ENCODE measurements around the gene GPC2.
"Not testable (repeated sequence)": the region's sequence is repeated elsewhere in the genome, so short reads cannot be mapped to it uniquely, and the experiment has no call there.

Gene GPC2

DNA sequence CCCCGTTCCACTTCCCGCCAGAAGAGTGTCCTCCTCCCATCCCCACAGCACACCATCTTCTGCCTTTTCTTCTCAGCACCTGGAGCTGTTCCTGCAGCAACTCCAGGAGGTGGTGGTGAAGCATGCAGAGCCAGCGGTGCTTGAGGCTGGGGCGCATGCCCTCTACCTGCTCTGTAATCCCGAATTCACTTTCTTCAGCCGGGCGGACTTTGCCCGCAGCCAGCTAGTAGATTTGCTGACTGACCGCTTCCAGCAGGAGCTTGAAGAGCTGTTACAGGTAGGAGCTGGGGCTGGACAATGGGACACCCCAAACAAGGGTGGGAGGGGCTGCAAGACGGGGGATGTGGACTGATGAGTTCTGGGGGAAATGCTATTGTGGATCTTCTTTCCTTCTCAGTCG is 23.5 kb upstream of the GPC2 start:
- no peak for DNase-seq

DNA sequence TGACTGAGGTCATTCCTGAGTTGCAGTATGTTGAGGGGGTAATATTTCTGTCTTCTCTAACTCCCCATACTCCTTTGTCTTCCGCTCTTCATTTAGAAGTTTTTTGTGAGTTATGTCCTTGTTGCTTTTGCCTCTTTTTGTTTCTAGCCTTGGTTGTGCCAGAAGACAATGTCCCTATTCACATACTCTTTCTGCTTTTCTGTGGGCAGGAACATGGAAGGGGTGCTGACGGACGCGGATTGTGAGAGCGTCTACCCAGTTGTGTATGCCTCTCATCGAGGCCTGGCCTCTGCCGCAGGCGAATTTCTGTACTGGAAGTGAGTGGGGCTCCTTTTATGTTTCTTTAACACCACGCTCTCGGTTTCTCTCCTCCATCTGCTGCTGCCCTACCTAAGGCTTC is 21.1 kb upstream of the GPC2 start:
- DNase-seq: no peak

DNA sequence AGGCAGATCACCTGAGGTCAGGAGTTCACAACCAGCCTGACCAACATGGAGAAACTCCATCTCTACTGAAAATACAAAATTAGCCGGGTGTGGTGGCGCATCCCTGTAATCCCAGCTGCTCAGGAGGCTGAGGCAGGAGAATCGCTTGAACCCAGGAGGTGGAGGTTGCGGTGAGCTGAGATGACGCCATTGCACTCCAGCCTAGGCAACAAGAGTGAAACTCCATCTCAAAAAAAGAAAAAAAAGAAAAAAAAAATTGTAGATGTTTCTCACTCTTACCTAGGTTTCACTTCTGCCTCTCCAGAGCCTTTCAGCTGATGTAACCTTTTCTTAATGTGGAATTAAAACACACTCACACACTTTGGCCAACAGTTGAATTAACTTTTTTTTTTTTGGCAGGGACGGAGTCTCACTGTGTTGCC is 18.7 kb upstream of the GPC2 start:
- not testable (repeated sequence) for DNase-seq

DNA sequence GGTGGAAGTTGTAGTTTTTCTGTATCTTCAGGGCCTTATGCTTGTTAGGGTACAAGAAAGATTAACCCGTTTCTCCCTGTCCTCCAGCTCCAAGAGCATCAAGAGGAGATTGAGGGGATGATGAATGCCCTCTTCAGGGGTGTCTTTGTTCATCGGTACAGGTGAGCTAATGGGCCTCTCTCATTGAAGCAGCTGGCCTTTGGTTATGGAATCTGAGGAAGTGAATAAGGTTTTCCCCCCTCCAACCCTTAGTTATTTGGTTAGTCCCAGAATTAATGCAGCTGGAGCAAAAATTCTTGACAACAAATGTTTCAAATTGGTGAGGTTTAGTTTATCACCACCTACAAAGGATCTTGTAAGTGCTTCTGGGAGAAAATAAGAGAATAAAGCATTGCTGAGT is 18.0 kb upstream of the GPC2 start:
- DNase-seq: no peak

DNA sequence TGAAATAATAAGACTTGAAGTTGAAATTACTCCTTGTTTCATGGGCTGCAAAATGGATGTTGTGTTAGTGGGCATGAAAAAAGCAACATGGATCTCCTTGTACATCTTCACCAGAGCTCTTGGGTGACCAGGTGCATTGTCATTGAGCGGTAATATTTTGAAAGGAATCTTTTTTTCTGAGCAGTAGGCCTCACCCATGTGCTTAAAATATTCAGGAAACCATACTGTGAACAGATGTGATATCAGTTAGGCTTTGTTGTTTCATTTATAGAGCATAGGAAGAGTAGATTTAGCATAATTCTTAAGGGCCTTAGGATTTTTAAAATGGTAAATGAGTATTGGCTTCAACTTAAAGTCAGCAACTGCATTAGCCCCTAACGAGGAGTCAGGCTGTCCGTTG is 15.8 kb upstream of the GPC2 start:
- DNase-seq: no peak

DNA sequence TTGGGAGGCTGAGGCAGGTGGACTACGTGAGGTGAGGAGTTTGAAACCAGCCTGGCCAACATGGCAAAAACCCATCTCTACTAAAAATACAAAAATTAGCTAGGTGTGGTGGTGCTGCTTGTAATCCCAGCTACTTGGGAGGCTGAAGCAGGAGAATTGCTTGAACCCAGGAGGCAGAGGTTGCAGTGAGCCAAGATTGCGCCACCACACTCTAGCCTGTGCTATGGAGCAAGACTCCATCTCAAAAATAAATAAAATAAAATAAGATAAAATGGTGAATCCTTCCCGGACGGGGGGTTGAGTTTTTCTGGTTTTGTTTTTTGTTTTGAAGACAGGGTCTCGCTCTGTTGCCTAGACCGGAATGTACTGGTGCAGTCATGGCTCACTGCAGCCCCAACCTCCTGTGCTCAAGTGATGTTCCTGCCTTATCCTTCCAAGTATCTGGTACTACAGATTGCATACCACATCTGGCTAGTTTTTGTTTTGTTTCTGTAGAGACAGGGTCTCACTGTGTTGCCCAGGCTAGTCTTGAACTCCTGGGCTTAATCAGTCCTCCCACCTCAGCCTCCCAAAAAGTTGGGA is 15.2 kb upstream of the GPC2 start:
- DNase-seq: not testable (repeated sequence)

DNA sequence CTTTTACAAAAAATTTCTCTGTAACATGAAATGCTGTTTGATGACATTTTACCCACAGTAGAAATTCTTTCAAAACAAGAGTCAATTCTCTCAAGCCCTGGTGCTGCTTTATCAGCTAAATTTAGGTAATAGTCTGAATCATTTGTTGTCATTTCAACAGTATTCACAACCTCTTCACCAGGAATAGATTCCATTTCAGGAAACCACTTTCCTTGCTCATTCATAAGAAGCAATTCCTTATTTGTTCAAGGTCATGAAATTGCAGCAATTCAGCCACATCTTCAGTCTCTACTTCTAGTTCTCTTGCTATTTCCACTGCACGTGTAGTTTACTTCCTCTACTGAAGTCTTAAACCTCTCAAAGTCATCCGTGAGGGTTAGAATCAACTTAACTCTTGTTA is 14.6 kb upstream of the GPC2 start:
- no peak for DNase-seq

DNA sequence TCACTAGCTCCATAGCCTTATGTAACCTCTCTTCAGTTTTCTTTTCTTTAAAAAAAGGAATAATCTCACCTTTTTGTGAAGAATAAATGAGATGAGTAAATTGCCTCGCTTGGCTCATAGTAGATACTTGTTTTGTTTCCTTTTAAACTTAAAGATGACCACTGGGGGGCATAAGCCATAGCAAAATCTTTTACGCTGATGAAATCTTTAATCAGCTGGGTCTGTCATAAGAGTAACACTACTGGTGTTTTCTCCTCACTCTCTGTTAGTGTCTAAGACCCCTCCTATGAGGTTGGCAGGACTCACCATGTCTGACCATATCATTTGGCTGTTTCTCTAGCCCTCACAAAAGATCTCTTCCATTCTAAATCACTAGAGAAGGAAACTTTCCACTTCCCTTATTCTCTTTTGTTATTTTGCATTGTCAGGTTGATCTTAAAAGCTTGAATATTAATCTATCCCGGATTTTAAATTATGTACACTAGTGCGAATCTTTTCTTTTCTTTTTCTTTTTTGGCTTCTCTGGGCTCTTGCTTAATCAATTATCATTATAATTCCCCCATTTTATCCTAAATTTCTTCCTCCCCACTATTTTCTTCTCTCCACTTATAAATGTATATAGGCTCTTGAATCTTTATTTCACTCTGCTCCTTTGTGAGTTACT is 13.0 kb upstream of the GPC2 start:
- DNase-seq: no peak

DNA sequence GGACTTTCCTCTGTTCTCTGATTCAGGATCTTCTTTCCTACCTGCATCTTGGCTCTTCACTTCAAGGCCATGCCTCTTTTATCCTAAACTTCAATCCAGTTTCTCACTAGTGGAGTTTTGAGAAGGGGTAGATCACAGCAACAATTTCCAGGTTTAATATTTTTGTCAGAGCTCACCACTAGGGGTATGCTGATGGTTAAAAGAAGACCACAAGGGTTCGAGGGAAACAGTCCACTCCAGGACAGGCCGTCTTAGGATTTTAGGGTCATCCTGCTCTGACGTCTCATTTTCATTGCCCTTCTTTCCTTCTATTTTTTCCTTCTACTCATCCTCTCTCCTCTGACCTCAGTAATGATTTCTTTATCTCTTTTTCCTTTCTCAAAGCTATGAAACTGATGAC is 11.9 kb upstream of the GPC2 start:
- no peak for DNase-seq

DNA sequence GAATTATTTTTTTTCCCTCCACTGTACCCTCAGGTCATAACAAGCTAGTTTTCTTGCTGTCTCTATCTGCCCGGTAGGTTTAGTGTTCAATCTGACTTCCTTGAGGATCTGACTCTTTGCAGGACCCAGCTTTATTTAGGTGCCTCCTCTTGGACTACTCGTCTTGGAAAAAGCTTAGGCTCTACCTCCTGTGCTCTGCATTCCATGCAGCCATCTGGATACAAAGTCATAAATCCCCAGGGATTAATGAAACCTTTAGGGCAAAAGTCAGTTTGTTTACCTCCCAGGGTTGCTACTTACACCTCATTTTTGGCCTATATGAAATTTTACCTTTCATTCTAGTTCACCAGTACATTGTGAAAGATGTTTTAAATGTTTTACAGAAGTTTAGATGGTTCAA is 8.5 kb upstream of the GPC2 start:
- no peak for DNase-seq

DNA sequence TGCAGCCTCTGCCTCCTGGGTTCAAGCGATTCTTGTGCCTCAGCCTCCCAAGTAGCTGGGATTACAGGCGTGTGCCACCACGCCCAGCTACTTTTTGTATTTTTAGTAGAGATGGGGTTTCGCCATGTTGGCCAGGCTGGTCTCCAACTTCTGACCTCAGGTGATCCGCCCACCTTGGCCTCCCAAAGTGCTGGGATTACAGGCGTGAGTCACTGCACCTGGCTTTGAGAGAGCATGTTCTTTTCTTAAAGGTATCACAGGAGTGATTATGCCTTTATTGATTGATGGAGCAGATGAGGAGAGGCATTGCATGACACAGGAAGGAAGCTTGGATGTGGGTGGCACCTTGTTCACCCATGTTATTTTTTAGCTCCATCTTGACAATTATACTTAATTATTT is 5.9 kb upstream of the GPC2 start:
- not testable (repeated sequence) for DNase-seq

DNA sequence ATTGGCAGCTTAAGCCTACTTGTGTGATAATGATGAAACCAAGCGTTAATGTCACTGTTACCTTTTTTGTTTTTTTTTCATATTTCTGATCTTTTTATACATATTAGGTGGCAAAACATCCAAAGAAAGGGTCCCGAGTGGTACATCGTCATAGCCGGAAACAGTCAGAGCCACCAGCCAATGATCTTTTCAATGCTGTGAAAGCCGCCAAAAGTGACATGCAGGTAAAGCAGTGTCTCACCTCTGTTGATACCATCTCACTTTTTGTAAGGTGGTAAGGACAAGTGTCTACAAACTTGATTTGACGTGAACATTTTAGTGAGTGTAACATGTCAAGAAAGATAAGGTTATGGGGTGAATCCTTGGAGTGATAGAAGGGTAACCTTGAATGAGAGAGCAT is 5.4 kb upstream of the GPC2 start:
- DNase-seq: not testable (repeated sequence)

DNA sequence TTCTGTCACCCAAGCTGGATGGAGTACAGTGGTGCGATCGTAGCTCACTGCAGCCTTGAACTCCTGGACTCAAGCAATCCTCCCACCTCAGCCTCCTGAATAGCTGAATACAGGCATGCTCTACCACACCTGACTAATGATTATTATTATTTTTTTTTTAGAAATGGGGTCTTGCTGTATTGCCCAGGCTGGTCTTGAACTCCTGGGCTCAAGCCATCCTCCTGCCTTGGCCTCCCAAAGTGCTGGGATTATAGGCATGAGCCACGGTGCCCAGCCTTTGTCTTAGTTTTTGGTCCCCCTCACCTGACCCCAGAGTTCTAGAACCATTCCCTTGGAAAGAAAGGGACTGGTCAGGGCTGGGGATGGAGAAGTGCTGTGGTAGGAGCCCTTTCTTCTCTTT is 2.9 kb upstream of the GPC2 start:
- not testable (repeated sequence) for DNase-seq

DNA sequence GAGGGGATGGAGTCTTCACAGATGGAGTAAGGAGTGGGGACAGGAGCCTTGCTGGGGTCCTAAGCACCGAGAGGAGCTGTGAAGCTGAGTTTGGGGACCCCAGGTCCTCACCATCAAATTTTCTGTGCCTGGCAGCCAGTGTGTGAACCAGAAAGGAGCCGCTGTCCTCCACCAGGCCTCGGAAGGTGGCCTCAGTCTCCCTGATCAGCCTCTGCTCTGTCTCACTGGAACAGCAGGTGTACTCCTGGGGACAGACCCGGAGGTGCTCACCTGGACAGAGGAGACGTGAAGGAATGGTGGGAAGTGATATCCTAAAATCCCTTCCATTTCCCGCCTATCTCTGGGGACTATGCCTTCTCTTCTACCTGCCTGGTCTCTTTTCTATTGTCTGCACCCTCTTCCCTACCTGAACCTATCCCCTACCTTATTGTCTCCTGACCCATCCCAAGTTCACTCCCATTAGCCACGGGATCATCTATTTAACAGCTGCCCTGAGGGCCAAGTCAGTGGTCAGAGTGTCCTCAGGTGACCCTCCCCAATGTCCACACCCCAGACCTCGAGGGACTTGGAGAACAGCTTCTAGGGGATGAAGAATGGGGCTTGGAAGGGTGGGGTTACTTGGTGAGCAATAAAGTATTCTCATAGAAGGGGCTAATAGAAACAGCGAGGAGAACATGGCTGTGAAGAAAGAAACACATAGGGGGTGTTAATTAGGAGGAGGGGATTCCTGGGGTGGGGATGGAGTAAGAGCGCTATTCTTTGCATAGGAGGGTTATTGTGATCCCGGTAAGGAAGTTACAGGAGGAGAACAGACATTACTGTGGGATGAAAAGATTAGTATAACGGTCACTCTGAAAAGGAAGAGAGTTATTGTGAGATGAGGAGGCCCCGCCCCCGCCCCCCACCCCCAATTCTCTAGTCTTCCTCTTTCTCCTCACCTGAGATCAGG is 811 bp downstream of the GPC2 start:
- DNase-seq: no peak

DNA sequence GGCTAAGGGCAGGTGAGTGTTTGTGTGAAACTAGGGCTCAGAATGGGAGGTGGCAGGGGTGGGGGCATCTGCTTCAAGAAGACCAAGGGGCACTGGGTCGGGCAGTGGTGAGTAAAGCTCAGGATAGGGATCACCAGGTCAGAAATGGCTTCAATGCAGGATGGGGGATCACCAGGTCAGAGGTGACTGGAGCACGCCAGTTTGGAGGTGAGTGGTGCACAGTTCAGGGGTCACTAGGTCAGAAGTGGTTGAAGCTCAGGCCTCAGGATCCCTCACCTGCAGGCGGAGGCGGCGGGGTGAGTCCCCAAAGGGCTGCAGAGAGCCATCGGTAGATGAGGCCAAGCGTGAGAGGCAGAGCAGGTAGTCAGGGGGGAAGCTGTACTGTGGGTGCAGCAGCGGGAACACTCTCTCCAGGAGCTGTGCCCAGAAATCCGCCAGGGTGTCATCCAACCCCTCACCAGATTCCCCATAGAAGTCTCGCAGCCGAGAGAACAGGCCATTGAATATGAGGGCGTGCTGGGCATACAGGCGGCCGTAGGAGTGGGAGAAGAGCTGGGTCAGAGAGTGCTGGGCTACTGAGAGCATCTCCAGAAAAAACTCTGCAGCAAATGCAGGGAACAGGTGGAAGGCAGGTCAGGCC is 1.8 kb downstream of the GPC2 start:
- DNase-seq: no peak

DNA sequence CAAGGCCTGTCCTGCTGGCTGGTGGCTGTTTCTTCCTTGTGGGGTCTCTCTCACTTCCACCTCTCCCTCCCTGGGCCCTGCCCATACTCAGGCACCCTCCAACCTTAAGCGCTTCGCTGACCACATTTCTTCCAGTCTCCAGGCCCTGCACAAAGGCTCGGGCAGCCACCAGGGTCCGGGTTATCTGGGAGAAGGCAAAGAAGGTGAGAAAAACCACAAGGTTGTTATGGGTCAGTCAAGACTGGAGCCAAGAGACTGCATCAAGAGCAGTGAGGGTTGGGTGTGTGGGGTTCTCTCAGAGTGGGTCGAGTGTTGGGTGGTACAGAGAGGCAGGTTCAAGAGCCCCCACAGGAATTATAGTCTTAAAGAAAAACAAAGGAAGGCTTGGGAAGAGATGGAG is 2.6 kb downstream of the GPC2 start:
- DNase-seq: no peak

DNA sequence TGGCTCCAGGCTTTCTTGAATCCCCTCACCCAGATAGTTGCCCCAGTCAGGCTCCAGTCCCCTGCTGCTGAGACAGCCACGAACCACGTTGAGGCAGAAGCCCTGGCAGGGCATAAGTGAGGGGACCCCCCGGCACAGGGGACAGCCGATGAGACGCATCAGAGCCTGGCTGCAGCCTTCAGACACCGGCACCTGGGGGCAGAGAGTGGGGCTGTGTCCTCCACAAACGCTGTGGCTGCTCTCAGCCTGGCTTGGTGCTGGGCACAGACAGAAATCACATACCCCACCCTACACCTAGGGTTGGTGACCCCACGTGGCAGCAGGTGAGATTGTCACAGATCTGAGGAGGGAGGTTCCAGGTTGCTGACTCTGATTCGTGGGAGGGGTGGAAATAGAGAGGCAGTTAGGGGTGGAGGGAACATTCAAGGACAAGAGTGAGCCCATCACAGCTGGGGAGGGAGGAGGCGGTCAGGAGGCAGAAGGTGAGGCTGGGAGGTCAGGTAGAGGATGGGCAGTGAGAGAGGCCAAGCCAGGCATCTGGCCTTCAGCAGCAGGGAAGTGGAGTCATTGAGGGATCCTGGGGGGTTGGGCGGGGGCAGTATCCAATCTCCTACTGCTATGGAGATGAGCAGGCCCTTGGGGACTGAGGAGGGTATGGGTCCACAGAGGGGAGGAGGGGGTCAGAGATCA is 3.2 kb downstream of the GPC2 start:
- no peak for DNase-seq

DNA sequence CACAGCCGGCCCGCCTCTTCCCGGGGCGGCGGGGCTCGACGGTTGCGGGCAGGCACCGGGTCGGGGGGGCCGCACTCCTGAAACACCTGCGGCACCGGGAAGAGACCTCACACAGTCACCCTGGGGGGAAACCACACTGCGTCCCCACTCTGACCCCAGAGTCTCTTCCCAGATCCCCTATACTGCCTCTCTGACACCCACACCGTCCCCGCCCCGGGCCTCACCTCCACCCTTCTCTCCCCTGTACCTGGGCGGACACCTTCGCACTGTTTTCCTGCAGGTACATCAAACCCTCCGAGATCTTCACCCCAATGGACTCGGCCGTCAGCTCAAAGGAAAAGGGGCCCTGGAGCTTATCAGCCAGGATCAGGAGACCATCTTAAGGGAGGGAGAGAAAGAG is 5.3 kb downstream of the GPC2 start:
- DNase-seq: no peak

DNA sequence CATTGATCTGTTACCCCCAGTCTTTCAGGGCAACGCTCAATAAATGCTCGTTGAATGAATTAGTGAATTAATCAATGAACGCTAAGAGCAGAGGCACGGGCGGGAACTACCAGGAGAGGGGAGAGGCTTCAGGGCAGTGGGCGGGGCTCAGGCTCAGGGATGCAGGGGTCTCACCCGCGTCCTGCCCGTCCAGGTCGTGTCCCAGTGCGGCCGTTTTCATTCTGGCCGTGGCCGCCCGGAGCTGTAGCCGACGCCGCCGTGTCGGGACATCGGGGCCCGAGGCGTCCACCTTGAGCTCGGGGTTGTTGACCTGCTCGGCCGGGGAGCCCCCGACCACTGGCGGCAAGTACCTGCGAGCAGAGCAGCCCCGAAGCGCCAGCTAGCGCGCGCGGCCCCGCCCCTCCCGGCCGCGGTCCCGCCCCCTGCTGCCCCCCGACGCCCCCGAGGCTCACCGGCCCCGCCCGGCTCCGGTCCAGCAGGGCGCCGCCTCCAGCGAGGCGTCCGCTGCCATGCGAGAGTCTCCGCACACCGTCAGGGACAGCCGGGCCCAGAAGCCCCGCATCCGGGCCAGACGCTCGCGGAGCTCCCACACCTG is 6.0 kb downstream of the GPC2 start:
- no peak for DNase-seq

DNA sequence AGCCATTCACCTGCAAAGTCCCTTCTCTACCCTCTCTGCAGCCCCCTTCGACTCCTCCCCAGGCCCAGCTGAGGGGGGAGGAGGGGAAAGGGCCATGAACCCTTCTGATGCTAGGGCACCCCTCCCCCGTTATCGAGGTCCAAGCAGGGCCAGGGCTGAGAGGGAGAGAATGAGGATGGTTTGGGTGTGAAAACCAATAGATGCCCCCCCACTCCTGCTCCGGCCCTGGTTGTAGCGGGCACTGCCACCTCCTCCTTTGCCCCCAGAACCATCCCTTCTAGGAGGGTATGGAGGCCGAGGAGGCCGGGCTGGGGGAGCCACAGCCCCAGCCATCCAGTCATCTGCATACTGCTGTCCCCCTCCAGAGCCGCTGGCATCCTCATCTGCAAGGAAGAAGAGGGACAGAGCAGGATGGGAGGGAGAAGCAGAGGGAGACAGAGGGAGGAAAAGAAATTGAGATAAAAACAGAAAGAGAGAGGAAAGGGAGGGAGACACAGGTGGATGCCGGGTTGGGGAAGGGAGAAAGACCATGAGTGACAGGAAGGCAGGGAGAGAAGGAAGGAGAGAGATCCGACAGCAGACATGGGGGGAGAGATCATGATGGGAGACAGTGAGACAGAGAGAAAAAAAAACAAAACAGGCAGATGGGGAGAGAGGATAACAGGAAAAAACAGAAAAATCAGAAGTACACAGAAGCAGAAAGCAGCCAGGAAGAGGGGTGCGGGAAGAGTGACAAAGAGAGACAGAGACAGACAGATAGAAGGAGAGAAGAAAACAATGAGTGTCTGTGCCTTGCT is 6.9 kb downstream of the GPC2 start:
- DNase-seq: no peak

DNA sequence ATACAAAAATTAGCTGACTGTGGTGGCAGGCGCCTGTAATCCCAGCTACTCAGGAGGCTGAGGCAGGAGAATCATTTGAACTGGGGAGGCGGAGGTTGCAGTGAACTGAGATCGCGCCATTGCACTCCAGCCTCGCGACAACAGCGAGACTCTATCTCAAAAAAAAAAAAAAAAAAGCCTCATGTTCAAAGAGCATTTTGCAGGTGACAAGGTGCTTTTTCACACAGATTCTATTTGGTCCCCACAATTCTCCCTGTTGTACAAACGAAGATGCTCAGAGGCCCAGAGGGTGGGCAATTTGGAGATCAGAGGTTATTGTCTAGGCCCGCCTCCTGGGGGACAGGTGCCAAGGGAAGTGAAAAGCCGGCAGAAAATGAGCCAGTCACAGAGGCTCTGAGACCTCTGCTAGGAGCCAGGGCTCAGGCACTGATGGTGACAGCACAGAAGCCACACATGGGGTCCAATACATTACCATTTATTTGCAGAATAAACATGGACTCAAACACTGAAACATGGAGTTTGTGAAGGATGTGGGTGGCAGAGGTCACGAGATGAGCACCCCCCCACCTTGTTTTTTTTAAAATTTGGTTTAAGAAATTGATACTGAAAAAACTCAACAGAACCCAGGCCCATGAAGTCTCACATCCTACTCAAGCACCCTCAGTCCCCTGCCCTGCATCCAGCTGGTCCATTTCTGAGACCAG is 7.9 kb downstream of the GPC2 start:
- DNase-seq: no peak

Measured in activated effector memory CD4-positive, alpha-beta T cell treated with Interleukin-2 at 50 U/mL for 16 hours (primary cell).